Esophagus squamous epithelium (tissue), 5 donors: ENCODE data around the gene OVCH1. TPM values are rescaled to one million over a fixed set of nuclear protein-coding genes. Genes with fewer than 3 reads are reported as not detected.

ENCODE experiments used
- DNase-seq: peaks from one replicate; lab custom pipeline; 2025; lab: John Stamatoyannopoulos, UW
- H3K27ac ChIP-seq, 4 donors: fragments of 200-600 bp; sonication (generic); one replicate each; pipeline ENCODE4 v1.5.1; 2016 to 2019; ENCODE audit warnings: mild to moderate bottlenecking in 1 of 4
- H3K27me3 ChIP-seq, 4 donors: fragments of 200-600 bp; sonication (generic); 1 replicate in 3 of 4; 2 replicates in 1 of 4; pipeline versions ENCODE4 v1.5.1 to v1.6.0; 2017 to 2021; ENCODE audit warnings: antibody characterized with exemption in 1 of 4
- H3K36me3 ChIP-seq, 3 donors: fragments of 200-600 bp; sonication (generic); one replicate each; pipeline ENCODE4 v1.5.1; 2016 to 2019
- H3K4me1 ChIP-seq, 3 donors: fragments of 200-600 bp; sonication (generic); one replicate each; pipeline ENCODE4 v1.5.1; 2017 to 2019
- H3K4me3 ChIP-seq, 4 donors: fragments of 200-600 bp; sonication (generic); 1 replicate in 3 of 4; 2 replicates in 1 of 4; pipeline ENCODE4 v1.5.1; 2016 to 2019; ENCODE audit warnings: mild to moderate bottlenecking in 2 of 4, moderate library complexity in 1 of 4
- H3K9me3 ChIP-seq, 3 donors: fragments of 200-600 bp; sonication (generic); one replicate each; pipeline ENCODE4 v1.5.1; 2016 to 2019
- POLR2A ChIP-seq, 4 donors: fragments of 450-650 bp; IDR thresholded peaks; one replicate each; pipeline ENCODE4 v1.6.1; 2017; ENCODE audit warnings: antibody characterized with exemption in 4 of 4, mild to moderate bottlenecking in 4 of 4, moderate library complexity in 3 of 4
- WGBS, 2 donors: methylation state at CpG; one replicate each; pipeline ENCODE4 v1.1.5; 2018; 5-methylcytosine and 5-hydroxymethylcytosine counted together
- intact Hi-C: fragments of 100-400 bp; cut with DNase I; formaldehyde crosslinking; loops from one replicate; pipeline ENCODE4 v1.15.0; 2022
- total RNA-seq, 4 donors: library from RNA; depleted of rRNA; stranded (reverse); fragments of >200 nt; gene quantifications; one replicate each; pipeline ENCODE4 v1.1.0, GENCODE V29; 2016
- TF ChIP-seq, protein P1 (sequence below), 6 experiments: fragments of 450-650 bp in 4 of 6; fragments of 200-600 bp in 2 of 6; sonication (generic) in 2 of 6; IDR thresholded peaks; one replicate each; pipeline ENCODE4 v1.5.1; 2016 to 2019; ENCODE audit warnings: antibody characterized with exemption in 6 of 6, mild to moderate bottlenecking in 4 of 6, moderate library complexity in 4 of 6
- donor health status: DM: yes; HTN: yes; CAD: no.

Gene OVCH1
- total RNA-seq, 4 donors from 2014 or later, result 0.38 TPM; not detected in 3

DNA sequence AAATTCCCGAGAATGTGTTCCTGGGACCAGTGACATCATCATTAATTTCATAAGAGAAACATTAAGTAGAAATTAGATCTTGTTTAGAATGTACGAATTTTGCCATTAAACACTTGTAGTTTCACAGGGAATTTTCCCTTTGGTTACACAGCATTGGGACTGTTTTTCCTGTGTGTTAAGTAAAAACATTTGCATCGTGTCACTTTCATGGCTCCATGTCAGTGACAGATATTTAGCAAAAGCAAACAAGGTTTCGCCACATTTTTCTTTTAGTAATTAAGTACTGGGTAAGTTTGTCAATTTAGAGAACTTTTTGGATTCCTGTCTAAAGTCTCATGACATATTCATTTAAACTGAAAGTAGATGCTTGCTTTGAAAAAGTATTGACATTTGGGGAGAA lies 45.5 kb upstream of the OVCH1 start:
- Histone ChIP-seq H3K4me1 (peaks cover 0 to 29% (median 6%) of the 10 kb centered on the region in 3 donors), H3K36me3 (no peaks in the 10 kb centered on the region), H3K4me3 (peak overlapping the region in 1 of 4 donors; percentile 13), H3K9me3 (no peaks in the 10 kb centered on the region), H3K27me3 (no peaks in the 10 kb centered on the region), H3K27ac (peak overlapping the region in 2 of 4 donors; percentile 43 to 59)
- 65 to 68% methylated on average over 4 of the region's 4 CpGs for WGBS, 2 donors
- intact Hi-C loops, result no loop called here
- no peak for TF ChIP-seq POLR2A (IDR thresholded peaks at IDR 0.05)
- TF ChIP-seq, protein P1, sequence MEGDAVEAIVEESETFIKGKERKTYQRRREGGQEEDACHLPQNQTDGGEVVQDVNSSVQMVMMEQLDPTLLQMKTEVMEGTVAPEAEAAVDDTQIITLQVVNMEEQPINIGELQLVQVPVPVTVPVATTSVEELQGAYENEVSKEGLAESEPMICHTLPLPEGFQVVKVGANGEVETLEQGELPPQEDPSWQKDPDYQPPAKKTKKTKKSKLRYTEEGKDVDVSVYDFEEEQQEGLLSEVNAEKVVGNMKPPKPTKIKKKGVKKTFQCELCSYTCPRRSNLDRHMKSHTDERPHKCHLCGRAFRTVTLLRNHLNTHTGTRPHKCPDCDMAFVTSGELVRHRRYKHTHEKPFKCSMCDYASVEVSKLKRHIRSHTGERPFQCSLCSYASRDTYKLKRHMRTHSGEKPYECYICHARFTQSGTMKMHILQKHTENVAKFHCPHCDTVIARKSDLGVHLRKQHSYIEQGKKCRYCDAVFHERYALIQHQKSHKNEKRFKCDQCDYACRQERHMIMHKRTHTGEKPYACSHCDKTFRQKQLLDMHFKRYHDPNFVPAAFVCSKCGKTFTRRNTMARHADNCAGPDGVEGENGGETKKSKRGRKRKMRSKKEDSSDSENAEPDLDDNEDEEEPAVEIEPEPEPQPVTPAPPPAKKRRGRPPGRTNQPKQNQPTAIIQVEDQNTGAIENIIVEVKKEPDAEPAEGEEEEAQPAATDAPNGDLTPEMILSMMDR (IDR thresholded peaks at IDR 0.05), result no peak
- no peak for DNase-seq

DNA sequence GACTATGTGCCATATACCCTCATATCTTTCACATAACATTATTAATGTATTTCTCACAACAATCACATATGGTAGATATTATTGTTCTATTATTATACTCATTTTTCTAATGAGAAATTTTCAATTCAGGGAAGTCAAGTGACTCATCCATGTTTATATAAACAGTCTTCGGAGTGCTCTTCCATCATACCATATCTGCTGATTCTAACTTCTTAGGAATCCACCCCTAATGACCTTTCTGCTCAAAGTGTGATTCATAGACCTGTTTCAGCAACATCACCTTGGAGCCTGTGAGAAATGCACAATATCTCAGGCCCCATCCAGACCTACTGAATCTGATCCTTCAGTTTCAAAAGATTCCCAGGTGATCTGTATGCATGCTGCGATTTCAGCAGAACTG lies 39.8 kb upstream of the OVCH1 start:
- no peaks in the 10 kb centered on the region for H3K27me3 ChIP-seq
- intact Hi-C loops, result no loop called here
- H3K9me3 ChIP-seq, result no peaks in the 10 kb centered on the region
- 48 to 55% methylated on average over 2 of the region's 2 CpGs for WGBS, 2 donors
- H3K4me1 ChIP-seq, result peaks cover 0 to 5% (median 0%) of the 10 kb centered on the region in 3 donors
- no peak for DNase-seq
- TF ChIP-seq, protein P1 (IDR thresholded peaks at IDR 0.05), result no peak
- TF ChIP-seq POLR2A (IDR thresholded peaks at IDR 0.05), result no peak
- H3K27ac ChIP-seq, result no peak overlapping the region
- H3K36me3 ChIP-seq, result no peaks in the 10 kb centered on the region
- H3K4me3 ChIP-seq, result no peak overlapping the region

DNA sequence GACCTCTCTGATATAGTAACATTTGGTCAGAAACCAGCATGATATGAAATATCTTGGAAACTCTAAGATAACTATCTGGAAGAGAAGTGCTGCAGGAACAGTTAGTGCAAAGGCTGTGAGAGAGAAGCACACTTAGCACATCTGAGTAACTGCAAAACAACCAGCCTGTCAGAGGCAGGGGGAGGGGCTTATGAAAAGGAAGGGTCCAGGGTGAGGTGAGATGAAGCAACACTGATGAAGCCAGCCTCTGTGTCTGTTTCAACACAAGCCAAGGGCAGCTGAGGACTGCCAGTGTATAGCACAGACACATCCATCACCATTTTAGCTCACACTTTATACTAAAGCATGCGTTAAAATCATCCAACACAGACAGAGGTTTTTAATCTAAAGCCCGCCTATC lies 37.4 kb upstream of the OVCH1 start:
- 90 to 92% methylated on average over 2 of the region's 2 CpGs for WGBS, 2 donors
- DNase-seq, result no peak
- Histone ChIP-seq H3K36me3 (no peaks in the 10 kb centered on the region), H3K27me3 (no peaks in the 10 kb centered on the region), H3K4me1 (peaks cover 0 to 5% (median 0%) of the 10 kb centered on the region in 3 donors), H3K4me3 (no peak overlapping the region), H3K27ac (no peak overlapping the region), H3K9me3 (no peaks in the 10 kb centered on the region)
- intact Hi-C loops, result no loop called here
- TF ChIP-seq, protein P1 (IDR thresholded peaks at IDR 0.05), result no peak
- no peak for TF ChIP-seq POLR2A (IDR thresholded peaks at IDR 0.05)

DNA sequence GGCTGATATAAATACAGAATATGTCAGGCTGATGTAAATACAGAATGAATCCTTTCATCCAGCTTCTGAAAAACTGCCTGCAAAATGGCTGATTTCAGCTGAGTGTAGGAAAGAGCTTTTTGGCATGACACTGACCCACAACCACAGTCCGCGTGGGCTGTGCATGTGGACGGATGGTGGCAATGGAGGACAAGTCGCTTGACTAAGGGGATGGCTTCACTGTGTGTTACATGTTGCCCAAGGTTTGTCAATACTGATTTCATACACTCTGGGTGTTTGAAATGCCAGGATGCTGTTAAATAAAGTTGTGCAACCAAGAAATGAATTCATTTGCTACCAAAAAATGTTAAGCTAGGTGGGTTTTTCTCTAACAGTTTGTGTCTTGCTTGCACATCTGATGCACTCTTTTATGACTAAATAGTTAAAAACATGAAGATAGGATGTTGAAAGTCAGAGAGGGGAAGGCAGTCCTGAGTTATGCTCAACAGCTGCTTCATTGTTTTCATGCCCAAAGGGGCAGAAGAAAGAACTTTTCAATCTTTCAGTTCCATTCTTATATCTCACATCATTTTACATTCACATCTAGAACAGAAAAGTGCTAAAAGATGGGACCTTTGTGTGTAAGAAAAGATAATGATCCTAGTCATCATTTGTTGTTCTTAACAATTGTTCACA lies 36.5 kb upstream of the OVCH1 start:
- WGBS, 2 donors, result 56 to 68% methylated on average over 4 of the region's 4 CpGs
- H3K4me1 ChIP-seq, result peaks cover 0 to 5% (median 0%) of the 10 kb centered on the region in 3 donors
- H3K27me3 ChIP-seq, result no peaks in the 10 kb centered on the region
- H3K9me3 ChIP-seq, result no peaks in the 10 kb centered on the region
- intact Hi-C loops, result no loop called here
- no peak overlapping the region for H3K27ac ChIP-seq
- TF ChIP-seq POLR2A (IDR thresholded peaks at IDR 0.05), result no peak
- TF ChIP-seq, protein P1 (IDR thresholded peaks at IDR 0.05), result no peak
- H3K4me3 ChIP-seq, result no peak overlapping the region
- H3K36me3 ChIP-seq, result no peaks in the 10 kb centered on the region
- no peak for DNase-seq

DNA sequence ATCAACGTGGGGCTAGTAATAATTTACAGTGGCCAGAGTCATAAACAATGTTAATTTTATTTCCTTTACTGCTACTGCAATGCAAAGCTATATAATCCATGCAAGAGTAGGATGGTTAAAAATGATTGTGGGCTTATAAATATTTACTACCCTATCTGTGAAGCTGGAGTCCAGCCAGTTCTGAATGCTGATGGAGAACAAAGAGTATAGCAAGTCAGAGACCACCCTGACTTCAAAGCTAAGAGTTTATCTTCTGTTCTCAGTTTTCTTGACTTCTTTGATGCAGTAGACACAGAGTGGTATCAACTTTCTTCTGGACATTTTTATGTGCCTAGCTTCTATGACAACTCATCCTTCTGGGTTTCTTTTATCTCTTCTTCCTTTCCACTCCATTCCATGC lies 34.0 kb upstream of the OVCH1 start:
- intact Hi-C loops, result no loop called here
- no peak for TF ChIP-seq POLR2A (IDR thresholded peaks at IDR 0.05)
- TF ChIP-seq, protein P1 (IDR thresholded peaks at IDR 0.05), result no peak
- Histone ChIP-seq H3K4me1 (no peaks in the 10 kb centered on the region), H3K27me3 (no peaks in the 10 kb centered on the region), H3K36me3 (no peaks in the 10 kb centered on the region), H3K4me3 (no peak overlapping the region), H3K27ac (no peak overlapping the region), H3K9me3 (no peaks in the 10 kb centered on the region)
- WGBS, 2 donors, result 40 to 60% methylated on average over 1 of the region's 1 CpG
- no peak for DNase-seq
